GM21526 (cell line): ENCODE data around the gene WIZ.

Source experiments
- ATAC-seq: cut with Tn5 transposase; IDR thresholded peaks from one replicate; pipeline ENCODE4 v1.9.1; 2021; ENCODE audit warnings: moderate library complexity; ENCODE audit not compliant: unreplicated experiment, low FRiP score

The WIZ gene

DNA sequence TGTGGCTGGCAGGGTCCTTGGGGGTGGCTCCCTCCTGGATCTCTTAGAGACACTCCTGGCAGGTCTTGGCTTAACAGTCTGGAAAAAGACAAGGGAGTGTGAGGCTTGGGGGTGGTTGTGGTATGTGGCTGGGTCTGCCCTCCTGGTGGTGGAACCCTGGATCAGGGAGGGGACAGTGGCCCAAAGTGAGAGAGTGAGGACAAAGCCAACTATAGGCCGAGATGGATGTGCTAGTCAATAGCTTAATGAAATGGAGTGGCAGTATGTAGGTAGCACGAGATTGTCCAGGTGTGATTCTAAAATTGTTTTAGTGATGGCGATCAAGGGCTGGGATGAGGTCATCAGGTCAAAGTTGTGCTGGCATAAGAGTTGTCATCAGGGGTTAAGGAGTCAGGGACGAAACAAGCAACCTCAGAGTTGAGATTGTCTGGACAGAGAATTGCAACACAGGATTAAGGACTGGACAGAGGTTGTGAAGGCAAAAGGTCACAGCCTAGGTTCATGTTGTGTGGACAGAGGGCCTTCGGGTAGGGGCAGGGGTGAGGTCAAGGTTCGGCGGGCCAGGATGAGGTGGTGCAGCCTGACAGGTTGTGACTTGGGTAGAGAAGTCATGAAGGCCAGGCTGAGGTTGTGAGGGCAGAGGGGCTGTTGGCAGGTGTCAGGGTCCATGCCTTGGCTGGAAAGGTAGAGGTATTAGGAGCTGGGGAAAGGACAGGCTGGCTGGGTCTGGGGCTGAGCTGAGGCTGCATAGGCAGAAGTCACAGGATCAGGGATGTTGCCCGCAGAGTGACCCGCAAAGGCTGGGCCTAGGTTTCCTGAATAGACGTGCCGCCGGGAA, 19.1 kb upstream of the WIZ start:
- ATAC-seq: no peak

DNA sequence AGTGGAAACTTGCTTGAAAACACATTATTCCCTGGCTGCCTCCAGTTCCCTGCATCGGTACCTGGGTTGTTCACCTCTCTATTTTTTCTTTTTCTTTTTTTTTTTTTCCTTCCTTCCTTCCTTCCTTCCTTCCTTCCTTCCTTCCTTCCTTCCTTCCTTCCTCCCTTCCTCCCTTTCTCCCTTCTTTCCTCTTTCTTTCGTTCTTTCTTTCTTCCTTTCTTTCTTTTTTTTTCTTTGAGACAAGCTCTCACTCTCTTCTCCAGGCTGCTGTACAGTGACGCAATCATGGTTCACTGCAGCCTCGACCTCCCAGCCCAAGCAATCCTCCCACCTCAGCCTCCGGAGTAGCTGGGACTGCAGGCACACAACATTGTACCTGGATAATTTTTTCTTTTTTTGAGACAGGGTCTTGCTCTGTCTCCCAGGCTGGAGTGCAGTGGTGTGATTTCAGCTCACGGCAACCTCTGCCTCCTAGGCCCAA, 18.0 kb upstream of the WIZ start:
- ATAC-seq: no peak

DNA sequence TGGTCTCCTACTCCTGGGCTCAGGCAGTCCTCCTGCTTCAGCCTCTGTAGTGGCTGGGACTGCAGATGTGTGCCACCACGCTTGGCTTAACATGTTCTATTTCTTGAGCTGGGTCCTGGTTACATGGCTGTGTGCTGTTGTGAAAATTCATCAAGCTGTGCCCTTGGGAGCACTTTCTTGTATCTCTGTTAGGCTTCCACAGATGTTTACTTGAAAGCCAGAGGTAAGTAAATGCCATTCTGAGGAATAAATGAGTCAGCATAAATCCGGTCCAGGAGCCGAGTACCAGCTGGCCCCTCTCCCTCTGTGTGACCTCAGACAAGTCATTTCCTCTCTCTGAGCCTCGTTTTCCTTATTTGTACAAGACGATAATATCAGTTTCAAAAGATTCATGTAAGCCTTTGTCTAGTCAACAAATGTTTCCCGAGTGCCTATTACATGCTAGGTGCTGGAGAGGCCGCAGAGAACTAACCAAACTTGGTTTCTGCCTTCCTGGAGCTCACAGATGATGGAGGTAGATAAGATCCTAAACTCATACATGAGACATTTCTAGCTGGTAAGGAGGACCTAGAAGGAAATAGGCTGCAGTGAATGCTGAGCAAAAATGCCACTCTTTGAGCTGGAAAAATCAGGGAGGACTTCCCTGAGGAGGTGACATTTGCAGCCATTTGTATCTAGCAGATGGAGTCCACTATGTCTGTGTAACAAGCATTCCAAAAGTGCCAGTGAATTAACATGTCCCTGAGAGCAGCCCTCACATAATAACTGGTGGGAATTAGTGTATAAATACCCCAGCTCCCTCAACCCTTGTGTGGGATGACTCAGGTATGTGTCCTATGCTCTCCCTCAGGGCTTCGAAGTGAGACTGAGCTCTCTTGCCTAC, 17.3 kb upstream of the WIZ start:
- no peak for ATAC-seq

DNA sequence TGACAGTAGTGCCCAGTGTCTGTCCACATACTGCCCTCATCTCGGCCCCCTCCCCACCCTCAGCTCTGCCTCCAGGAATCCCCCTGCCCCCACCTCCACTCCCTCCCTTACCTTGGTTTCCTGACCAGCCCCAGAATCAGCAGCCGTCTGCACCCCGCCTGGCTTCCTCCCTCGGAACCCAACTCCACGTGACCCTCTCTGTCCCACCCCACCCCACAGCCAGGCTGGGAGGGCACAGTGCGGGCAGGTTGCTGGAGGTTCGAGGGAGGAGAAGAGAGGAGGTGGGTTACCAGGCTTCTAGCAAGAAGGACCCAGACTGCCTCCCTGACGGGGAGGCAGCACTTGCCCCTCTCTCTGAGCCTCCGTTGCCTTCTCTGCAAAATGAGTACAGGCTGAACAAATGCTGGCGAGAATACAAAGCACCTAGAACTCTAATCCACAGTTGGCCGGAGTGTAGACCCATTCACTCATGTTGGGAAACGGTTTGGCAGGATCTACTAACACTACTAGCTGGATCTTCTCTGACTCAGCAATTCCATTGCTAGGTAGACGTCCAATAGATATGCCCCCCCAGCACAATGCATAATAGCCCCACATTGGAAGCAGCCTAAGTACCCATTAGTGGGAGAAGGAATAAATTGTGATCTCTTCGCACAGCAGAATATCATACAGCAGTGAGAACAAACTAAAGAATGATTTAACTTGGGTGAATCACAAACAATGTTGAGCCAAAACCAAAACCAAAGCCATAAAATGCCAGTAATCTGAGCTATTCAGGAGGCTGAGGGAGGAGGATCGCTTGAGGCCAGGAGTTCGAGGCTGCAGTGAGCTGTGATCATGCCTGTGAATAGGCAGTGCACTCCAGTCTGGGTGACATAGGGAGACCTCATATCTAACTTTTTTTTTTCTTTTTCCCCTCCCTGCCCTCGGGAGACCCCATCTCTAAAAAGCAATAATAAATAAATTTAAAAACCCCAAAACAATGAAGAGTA, 14.9 kb upstream of the WIZ start, which contains the start of gene RASAL3:
Gene RASAL3, minus strand, starts transcription at position 151 of the 992 bp plus-strand sequence. CDS start 186 bp downstream, outside the sequence.
- ATAC-seq: no peak

DNA sequence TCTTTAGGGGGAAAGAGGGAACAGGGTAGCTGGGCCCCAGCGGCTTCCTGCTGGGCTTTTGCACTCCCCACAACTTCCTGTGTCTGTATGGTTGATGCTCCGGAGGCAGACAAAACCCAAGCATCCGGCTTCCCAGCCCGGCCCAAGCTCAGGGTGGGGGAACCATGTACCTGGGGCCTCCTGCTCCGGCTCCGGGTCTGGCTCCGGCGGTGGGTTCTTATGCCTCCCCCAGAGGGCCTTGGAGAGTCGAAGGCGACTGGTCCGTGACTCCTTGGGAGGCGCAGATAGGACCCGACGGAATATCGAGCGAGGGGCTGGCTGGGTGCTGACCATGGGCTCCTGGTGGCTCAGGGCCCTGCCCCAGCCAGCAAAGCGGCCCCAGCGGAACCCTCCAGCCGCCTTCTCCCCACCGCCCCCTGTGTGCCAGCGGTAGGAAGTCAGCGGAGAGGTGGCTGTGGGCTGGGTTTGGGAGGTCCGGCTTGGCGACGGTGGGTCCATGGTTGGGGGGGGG, 14.2 kb upstream of the WIZ start:
- peak; percentile 55 for ATAC-seq

DNA sequence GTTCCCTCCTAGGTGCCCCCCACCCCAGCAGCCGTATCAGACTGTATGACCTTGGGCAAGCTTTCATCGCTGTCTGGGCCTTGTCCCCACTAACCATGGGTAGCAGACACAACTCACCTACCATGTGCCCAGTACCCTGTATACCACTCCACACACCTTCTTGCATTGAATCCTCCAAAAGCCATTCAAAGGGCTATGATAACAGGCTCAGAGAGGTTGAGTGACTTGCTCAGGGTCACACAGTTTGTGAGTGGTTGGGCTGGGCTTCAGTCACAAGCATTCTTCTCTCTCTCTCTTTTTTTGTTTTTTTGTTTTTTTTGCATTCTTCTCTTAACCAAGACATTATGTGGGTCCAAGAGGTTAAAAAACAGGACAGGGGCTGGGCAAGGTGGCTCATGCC, 11.9 kb upstream of the WIZ start:
- no peak for ATAC-seq

DNA sequence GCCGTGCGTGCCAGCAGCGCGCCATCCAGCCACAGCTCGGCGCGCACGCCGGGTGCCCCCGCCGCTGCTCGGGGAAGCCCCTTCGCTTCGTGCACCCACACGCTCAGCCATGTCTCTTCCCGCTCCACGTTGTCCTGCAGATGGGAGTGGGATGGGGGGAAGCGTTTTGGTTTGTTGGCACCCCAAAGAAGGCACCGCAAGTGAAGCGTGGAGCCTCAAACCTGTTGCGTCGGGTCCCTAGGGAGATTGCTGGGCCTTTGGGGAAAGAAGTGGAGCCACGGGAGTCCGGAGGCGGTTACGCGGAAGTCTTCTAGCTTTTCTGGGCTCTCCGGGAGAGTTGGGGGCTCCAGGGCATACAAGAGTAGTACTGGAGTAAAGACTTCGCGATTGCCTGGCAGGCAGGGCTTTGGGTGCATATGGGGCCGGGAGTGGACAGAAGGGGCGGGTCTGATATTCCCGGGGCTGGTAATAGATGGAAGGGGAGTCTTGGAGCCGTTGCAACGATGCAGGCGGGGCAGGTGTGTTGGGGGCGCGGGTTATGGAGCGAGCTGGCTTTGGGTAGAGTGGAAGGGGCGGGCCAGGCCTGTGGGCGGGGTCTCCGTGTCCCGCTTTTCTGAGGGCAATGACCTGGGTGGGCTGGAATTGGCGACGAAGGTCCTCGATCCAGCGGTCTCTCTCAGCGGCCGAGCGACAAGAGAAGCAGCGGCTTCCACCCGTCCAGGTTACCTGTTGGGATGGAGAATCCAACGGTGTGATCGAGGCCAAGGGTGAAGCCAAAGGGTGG, 8.1 kb upstream of the WIZ start:
- no peak for ATAC-seq

DNA sequence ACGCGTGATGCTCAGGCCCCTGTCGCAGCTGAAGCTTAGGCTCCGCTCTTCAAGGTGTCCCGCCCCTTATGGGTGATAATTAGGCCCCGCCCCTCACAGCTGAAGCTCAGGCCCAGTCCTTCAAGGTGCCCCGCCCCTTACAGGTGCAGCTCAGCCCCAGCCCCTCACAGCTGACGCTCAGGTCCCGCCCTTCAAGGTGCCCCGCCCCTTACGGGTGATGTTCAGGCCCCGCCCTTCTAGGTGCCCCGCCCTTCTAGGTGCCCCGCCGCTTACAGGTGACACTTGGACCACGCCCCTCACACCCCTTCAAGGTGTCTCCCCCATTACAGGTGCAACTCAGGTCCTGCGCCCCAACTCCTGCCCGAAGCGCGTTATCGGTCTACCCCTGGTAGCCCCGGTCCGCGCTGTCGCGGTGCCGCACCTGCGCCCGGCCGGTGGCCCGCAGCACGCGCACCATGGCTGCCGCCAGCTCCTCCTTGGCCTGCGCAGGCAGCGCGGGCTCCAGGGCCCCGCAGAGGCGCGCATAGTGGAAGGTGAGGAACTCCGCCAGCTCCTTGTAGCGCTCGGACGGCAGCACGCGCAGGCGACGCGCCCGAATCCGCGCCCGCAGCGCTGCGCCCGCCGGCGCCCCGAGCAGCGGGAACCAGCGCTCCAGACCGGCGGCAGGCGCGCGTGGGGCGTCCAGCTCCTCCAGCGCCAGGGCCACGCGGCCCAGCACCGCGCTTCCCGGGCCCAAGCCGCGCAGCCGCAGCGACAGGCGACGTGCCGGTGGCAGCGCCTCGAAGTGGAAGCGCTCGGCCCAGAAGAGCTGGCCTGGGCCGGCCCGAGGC, 7.3 kb upstream of the WIZ start:
- ATAC-seq: no peak

DNA sequence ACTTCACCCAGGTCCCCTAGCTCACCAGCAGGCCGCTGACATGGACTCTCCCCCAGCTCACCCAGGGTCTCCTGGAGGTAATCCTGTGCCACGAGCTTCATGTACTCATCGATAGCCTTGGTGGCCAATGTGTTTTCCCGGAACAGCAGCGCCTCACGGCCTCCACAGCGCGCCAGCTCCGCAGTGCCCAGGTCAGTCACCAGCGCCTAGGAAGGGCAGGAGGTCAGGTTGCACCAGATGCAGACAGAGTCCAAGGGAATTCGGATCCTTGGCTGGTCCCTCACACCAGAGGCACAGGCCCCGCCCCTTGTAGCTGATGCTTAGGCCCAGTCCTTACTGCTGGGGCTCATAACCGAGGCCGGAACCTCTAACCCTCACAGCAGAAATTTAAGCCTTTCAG, 6.7 kb upstream of the WIZ start:
- ATAC-seq: no peak

DNA sequence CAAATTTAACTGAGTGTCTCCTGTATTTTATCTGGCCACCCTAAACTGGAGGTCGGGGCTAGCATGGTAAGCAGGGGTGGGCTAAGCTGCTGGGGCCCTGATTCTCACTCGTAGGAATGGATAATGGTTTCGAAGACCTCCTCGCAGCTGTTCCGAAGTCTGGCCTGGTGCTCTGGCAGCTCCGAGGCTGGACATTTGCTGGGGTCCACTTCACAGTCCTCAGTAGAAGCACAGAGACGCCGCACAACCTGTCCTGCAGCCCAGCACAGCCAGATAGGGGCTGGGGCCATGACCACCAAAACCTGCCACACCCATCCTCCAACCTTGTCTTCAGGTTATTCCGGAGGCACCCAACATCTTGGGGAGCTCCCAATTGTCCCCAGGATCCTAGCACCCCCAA, 6.2 kb upstream of the WIZ start:
- no peak for ATAC-seq

DNA sequence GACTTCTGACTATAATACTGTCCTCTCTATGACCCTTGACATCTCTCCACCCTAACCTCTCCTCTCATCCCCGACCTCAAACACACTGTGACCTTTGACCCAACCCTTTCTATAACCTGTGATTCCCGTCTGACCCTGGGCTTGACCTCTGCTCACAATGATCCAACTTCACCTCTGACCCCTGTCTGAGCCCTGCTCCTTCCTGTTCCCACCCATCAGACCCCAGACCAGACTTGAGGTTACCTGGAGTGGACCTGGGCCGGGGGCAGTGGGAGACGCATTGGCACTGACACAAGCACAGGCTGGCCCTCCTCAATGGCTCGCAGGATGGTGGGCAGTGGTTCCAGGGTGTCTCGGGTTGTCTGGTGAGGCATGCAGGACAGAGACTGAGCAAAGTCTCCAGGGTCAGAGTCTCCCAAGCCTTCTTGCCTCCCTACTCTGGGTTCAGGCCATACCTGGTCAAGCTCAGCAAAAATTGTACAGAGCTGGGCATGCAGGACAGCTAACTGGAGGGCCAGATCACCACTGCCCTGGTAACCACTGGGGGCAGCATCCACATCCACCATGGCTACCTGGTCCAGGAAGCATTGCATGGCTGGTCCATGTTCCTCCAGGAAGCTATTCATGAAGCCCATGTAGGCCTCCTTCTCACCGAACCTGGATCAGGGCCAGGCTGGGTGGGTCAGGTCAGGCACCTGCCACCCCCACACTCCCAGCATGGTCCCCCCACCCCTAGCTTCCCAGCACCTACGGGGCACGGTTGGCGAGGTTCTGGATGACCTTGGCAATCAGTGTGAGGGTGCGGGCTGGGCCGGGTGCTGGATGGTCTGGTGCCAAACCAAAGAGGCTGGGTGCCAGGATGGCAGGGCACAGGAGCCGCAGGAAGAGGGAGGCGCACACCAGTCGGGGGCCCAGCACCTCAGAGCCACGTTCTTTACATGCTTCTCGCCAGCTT, 4.4 kb upstream of the WIZ start:
- no peak for ATAC-seq

DNA sequence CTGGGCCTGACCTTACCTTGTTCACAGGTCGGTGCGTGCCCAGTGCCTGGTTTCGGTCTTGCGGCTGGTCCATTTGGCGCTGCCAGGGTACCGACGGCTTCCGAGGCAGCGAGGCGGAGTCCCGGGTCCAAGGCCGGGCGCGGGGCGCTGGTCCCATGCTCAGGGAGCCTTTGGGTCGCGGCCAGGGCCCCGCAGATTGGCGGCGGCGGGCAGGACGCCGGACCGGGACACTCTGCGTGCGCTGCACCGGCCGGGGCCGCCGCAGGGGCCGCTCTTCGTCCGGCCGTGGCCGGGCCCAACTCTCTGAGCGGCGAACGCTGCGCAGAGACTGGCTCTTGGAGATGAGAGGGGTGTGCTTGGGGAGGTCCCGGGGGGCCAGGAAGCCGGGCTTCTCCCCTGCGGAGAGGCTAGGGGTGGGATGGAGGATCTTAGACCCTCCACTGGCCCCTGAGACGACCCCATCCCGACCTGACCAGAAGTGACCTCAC, 3.4 kb upstream of the WIZ start:
- ATAC-seq: no peak

DNA sequence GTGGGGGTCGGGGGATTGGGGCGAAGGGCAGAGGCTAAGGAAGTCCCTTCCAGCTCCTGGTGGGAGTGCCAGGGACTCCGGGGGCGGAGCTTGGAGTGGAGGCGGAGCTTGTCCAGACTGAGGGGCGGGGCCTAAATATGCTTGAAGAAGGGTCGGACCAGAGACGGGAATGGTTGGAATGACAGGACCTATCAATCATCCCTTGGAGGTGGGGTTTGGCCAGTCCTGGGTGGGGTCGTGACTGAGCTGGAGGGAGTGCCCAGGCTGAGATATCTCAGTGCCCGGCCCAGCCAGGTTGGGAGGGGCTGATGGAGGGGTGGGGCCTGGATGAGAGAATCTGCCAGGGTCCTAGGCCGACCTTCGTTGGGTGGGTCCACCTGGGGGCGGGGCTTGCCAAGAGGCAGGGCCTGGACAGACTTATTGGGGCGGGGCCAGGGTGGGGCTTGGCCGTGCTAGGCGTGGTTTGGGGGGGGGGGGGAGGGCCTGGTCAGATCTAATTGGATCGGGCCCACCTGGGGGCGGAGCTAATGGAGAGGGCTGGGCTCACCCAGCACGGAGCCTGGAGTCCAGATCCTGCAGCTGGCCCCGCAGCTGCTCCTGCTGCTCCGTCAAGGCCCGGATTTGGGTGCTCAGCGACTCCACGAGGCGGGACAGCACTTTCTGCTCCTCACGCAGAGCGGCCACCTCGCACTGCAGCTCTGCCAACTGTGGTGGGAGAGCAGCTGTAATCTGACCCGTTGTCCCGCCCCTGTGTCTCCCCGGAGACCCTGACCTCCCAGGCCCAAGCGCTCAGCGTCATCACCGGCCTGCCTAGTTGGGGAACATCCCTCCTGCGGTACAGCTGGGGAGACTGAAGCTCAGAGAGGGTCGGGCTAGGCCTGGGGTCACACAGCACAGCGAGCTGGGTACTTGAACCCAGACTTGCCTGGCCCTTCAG, 2.6 kb upstream of the WIZ start:
- ATAC-seq: no peak

DNA sequence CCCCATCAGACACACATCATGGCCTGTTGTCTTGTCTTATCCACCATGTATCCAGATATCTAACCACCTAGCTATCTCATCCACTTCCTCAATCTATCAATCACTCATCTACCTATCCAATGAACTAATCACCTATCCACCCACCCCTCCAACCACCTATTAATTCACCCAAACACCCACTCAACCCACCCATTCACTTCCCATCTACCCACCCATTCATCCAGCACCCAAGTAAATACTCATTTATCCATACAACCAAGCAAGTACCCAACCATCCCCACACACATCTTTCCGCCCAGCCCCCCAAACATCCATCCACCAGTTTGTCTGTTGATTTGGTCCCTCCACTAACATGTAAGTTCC, 753 bp upstream of the WIZ start:
- ATAC-seq: no peak

DNA sequence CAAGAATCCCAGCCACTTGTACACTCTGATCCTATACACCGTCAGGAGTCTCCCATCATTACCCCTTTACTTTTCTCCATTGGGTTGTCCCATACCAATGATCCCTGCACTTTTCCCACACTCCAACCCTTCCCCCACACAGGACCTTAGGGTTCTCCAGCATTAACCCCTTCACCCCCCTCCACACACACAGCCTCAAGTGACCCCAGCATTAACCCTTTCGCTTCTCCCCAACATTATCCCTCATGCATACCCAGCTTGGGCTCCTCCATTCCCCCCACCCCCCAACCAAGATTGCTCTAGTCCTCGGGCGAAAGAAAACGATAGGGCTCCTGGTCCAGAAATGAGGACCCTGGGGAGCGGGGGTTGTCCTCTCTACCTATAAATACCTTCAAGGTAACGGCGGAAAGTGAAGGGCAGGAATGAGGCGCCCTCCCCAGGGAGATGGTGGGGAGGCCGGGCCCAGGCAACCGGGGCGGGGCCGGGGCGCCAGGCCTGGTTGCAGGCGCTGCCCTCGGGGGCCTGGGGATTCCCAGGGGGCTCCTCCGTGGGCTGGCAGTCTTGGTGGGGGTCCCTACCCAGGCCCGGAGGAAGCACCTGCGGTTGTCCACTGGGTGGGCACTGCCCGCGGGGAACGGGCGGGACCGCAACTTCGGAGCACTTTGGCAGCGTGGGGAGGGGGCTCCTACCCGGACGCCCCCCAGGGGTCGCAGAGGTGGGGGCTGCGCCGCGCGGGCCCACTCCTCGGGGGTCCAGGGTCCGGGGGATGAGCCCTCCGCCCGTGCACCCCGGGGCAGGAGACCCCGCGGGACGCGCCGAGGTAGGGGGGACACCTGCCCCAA, 757 bp downstream of the WIZ start:
- ATAC-seq: no peak
